ENCODE results near the gene TDO2.

Gene TDO2

DNA sequence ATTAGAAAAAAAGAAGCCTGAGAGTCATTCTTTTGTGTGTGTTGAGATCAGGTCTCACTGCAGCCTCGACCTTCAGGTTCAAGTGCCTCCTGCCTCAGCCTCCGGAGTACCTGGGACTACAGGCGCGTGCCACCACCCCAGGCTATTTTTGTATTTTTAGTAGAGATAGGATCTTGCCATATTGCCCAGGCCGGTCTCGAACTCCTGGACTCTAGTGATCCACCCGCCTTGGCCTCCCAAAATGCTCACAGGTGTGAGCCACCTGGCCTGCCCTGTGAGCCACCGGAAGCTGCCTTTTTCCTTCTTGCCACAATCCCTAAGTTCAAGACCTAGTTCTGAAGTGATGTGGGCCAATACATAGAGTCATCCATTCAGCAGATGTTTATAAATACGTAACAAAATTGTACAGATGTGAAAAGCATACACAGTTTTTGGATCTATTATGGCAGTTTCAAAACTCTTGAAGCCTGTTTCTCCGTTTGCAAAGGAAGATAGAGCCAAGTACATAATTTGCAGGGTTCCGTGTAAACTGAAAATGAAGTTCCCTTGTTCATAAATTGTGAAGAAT lies 50.7 kb downstream of the TDO2 start:
- DNase-seq (ENCODE audit: low read depth), result peak; percentile 0

DNA sequence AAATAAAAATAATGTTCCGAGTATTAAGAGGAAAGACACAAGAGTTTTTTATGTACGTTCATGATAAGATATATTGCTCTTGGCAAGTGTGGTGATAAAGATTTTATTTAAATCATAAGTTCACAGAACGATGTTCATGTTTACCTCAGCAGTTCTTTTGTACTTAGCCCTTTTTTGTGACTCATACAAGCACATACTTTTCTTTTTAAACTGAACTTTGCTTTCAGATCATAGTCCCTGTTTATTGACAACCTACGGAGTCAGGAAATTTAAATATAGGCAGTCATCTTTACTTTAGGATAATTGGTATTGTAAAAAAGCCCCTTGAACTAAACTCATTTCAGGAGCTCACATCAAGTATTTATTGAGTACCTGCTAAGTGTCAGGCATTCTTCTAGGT lies 51.4 kb downstream of the TDO2 start:
- no peak for DNase-seq (ENCODE audit: low read depth)

DNA sequence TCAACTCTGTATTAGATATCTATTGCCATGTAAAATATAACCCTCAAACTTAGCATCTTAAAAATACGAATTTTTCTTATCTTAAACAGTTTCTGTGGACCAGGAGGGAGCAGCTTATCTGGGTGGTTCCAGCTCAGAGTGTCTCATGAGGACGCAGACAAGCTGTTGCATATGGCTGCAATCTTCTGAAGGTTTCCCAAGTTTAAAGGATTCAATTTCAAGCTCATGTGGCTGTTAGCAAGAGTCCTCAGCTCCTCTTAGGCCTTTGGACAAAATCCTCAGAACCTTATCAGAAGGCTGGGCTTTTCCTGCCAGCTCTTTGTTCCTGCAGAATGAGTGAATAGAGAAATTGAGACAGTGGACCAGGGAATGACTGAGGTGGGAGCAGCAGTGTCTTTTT lies 53.0 kb downstream of the TDO2 start:
- DNase-seq (ENCODE audit: low read depth), result no peak

DNA sequence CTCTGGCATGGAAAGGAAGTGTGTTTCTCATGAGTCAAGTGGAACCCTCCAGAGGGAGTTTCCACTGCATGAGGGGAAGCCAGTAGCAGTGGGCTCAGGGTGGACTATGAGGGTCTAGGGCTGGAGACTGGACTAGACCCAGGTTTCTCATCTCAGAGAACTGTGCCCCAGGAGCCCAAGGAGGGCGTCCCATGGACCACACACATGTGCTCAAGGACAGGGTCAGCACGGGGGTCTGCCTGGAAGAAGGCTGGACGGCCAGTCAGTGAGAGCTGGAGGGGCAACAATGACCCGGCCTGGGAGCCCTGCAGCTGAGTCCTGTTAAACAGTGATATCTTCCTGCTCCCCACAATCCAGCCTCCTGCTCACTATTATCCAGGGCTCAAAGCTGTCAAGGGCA lies 55.9 kb downstream of the TDO2 start:
- no peak for DNase-seq (ENCODE audit: low read depth)

DNA sequence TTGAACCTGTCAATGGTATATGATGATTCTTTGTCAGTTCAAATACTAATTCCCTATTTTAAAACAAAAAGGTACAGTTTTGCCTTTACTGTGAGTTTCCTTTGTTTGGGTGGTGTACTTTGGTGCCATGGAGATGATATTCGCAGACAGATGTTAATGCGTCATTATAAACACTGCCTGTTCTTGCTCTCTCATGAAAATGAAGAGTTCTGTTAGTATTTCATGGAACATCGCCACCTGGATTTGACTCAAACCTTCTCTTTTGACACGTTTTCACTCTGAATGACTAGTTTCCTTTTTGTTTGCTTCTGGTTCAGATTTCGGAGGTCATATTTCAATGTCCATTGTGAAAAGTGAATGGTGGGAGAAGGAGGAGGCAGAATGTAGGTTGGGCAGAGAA lies 57.0 kb downstream of the TDO2 start:
- DNase-seq (ENCODE audit: low read depth), result no peak

DNA sequence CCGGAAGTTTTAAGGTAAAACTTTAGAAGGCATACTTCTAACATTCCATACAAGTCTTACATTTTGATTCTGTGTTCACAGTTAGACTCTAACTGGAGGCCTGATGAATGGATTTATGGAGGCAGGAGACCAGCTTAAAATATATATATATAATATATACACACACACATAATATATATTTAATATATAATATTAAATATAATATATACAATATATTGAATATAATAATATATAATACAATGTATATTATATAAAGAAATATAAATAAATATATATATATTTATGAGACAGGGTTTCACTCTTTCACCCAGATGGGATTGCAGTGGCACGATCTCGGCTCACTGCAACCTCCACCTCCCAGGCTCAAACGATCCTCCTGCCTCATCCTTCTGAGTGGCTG lies 58.1 kb downstream of the TDO2 start:
- DNase-seq (ENCODE audit: low read depth), result no peak

DNA sequence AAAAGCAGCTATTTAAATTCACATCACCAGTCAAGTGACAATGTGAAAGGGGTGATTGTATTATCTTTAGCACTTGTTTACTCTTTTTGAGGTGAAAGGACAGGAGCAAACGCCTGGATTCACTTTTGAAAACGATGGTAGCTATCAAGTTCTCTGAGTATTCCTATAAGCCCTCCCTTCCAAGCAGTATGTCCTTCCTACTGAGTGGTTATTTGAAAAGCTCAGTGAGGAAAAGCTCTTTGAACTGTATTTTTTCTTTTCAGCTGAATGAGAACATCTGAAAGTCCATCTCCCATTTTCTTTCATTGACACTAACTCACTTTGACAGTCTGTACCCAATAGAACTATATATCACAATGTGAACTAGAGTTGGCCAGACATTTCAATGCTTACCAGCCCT lies 59.3 kb downstream of the TDO2 start:
- no peak for DNase-seq (ENCODE audit: low read depth)

DNA sequence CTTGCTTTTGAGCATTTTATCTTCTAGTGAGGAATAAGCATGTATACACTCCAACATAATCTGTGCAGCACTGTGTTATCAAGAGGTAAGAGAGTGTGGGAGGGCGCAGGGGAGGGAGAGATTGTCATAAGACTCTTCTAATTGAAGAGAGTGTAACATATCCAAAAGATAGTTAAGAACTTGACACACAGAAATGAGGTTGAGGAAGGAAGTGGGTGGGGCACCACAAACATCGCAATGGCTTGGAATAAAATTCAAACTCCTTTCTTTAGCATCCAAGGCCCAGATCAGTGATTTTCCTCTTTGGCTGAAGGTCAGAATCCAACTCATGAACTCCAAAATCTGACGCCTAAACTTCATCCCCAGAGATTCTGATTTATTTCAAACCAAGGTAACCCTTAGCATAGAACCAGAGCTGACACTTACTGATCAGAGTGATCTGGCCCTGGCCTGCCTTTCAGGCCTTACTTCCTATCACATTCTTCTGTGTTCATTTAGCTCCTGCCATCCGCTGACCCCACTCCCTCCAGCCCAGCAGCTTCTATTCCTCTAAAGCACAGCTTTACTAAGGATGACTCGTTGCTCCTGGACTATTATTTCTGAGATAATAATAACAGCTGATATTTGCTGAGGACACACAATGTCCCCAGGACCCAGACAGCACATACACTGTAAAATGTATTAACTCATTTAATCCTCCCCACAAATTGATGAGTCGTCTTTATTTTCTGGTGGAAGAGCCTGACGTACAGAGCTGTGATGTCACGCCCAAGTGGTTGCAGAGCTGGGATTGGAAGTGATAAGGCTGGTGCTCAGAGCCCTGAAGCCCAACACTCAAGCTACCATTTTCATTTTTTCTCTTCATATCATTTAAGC lies 60.8 kb downstream of the TDO2 start:
- DNase-seq (ENCODE audit: low read depth), result no peak

DNA sequence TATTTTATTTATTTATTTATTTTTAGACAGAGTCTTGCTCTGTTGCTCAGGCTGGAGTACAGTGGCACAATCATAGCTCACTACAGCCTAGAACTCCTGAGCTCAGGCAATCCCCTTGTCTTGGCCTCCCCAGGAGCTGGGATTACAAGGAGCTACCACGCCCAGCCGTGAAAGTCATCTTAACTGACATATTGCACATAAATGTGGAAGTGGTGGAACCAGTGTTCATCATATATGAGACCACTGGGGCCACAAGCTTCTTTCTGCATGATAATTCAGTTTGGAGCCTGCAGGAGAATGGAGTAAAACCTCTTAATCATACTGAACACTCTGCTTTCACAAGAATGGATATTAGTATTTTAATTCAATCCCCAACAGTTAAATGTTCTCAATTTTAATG lies 62.7 kb downstream of the TDO2 start:
- no peak for DNase-seq (ENCODE audit: low read depth)

DNA sequence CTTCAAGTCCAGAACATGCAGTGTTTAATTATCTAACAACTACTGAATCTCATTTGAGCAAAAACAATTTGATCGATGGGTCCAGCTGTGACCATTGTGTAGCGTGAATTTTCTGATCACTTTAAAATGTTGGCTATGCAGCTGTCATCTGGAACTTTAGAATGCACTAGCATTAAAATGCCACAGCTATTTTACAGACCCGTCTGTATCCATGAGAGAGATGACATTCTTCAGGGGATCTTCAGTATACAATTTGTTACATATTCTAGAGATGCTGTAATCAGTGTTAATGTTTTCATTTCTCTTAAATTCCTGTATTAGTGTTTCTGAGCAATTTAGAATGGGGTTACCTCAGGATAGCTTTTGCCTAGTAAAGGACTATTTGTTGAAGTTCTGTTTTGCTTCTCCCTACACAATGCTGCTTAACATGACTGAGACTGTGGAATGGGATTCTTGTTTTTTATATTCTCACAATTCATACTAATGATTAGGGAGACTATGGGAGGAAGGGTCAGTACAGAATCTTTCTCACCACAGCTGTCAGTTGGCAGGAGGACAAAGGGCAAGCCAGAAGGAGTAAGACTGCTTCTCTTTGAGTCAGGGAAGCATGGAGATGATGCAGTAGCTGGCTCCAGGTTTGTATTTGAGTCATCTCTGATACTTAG lies 63.4 kb downstream of the TDO2 start:
- no peak for DNase-seq (ENCODE audit: low read depth)
